ENCODE measurements around the gene CLIC6. TPM values are rescaled to one million over a fixed set of nuclear protein-coding genes. Genes with fewer than 3 reads are reported as not detected.
A peak's percentile ranks its signal among the peaks of the same experiment; 100 is the strongest.

The CLIC6 gene
- polyA plus RNA-seq, 1 donor (not counting 4 experiments of a cell fraction or from before 2014, with no cell fraction given): not detected

- Histone ChIP-seq H3K4me3 (ENCODE audit: control insufficient read depth in 2 of 3, extremely low read depth in 1 of 3, insufficient read depth in 2 of 3, low read depth in 1 of 3, low read length in 3 of 3) (no peak overlapping the region), H3K9me1 (ENCODE audit: control insufficient read depth, extremely low read depth, insufficient read depth, low read length) (no peaks in the 10 kb centered on the region), H3K36me3 (ENCODE audit: control insufficient read depth in 2 of 2, extremely low read depth in 1 of 2, insufficient read depth in 2 of 2, low read length in 2 of 2) (no peaks in the 10 kb centered on the region), H3K27me3 (ENCODE audit: control insufficient read depth, extremely low read depth, insufficient read depth, low read length) (peaks cover 11% of the 10 kb centered on the region), H2AFZ (ENCODE audit: control insufficient read depth, low read length) (no peak overlapping the region), H3K4me2 (ENCODE audit: control insufficient read depth, extremely low read depth, insufficient read depth, low read depth, low read length) (no peak overlapping the region), H3K27ac (ENCODE audit: control insufficient read depth, insufficient read depth, low read length) (no peak overlapping the region), H3K4me1 (ENCODE audit: control insufficient read depth, extremely low read depth, insufficient read depth, low read length) (no peaks in the 10 kb centered on the region), H3K9me3 (ENCODE audit: control insufficient read depth, low read depth, low read length) (no peaks in the 10 kb centered on the region), H3K79me2 (ENCODE audit: control insufficient read depth, insufficient read depth, low read length) (no peaks in the 10 kb centered on the region), H3K9ac (ENCODE audit: control insufficient read depth, extremely low read depth, insufficient read depth, low read length) (no peak overlapping the region), H4K20me1 (ENCODE audit: control insufficient read depth, extremely low read depth, insufficient read depth, low read length) (no peaks in the 10 kb centered on the region)
- DNase-seq (ENCODE audit: low read depth, low spot score): no peak
- peak; percentile 74 for FAIRE-seq
- TF ChIP-seq CTCF (optimal IDR thresholded peaks at IDR 0.05 in 1 of 3, IDR thresholded peaks at IDR 0.05 in 1 of 3, conservative IDR thresholded peaks at IDR 0.05 in 1 of 3; ENCODE audit: extremely low read depth in 1 of 3, insufficient read depth in 2 of 3, low read length in 3 of 3) (peak; percentile 72 to 78 (median 74)), EZH2 (IDR thresholded peaks at IDR 0.05; ENCODE audit: low read length) (no peak)
- dilution Hi-C loops (cut with MboI; ENCODE audit: extremely low pct_ligation_motif_present, low sequenced_read_pairs): no loop called here
Observed at GRCh38 chr21:34630536-34631143, 38.2 kb upstream of the CLIC6 start.

- no peak overlapping the region for H3K9ac ChIP-seq (ENCODE audit: control insufficient read depth, extremely low read depth, insufficient read depth, low read length)
- H3K4me1 ChIP-seq (ENCODE audit: control insufficient read depth, extremely low read depth, insufficient read depth, low read length): no peaks in the 10 kb centered on the region
- FAIRE-seq (no peak), DNase-seq (ENCODE audit: low read depth, low spot score) (no peak)
- no peak for TF ChIP-seq EZH2 (IDR thresholded peaks at IDR 0.05; ENCODE audit: low read length)
- no peak for TF ChIP-seq CTCF (optimal IDR thresholded peaks at IDR 0.05 in 1 of 3, IDR thresholded peaks at IDR 0.05 in 1 of 3, conservative IDR thresholded peaks at IDR 0.05 in 1 of 3; ENCODE audit: extremely low read depth in 1 of 3, insufficient read depth in 2 of 3, low read length in 3 of 3)
- dilution Hi-C loops (cut with MboI; ENCODE audit: extremely low pct_ligation_motif_present, low sequenced_read_pairs): no loop called here
- no peak overlapping the region for H2AFZ ChIP-seq (ENCODE audit: control insufficient read depth, low read length)
- no peaks in the 10 kb centered on the region for H3K9me3 ChIP-seq (ENCODE audit: control insufficient read depth, low read depth, low read length)
- H3K79me2 ChIP-seq (ENCODE audit: control insufficient read depth, insufficient read depth, low read length): no peaks in the 10 kb centered on the region
- H3K36me3 ChIP-seq (ENCODE audit: control insufficient read depth in 2 of 2, extremely low read depth in 1 of 2, insufficient read depth in 2 of 2, low read length in 2 of 2): no peaks in the 10 kb centered on the region
- no peak overlapping the region for H3K4me3 ChIP-seq (ENCODE audit: control insufficient read depth in 2 of 3, extremely low read depth in 1 of 3, insufficient read depth in 2 of 3, low read depth in 1 of 3, low read length in 3 of 3)
- no peak overlapping the region for H3K4me2 ChIP-seq (ENCODE audit: control insufficient read depth, extremely low read depth, insufficient read depth, low read depth, low read length)
- H3K27me3 ChIP-seq (ENCODE audit: control insufficient read depth, extremely low read depth, insufficient read depth, low read length): peaks cover 5% of the 10 kb centered on the region
- no peak overlapping the region for H3K27ac ChIP-seq (ENCODE audit: control insufficient read depth, insufficient read depth, low read length)
- no peaks in the 10 kb centered on the region for H3K9me1 ChIP-seq (ENCODE audit: control insufficient read depth, extremely low read depth, insufficient read depth, low read length)
- H4K20me1 ChIP-seq (ENCODE audit: control insufficient read depth, extremely low read depth, insufficient read depth, low read length): no peaks in the 10 kb centered on the region
Observed at GRCh38 chr21:34632498-34632897, 36.3 kb upstream of the CLIC6 start.

All from keratinocyte (primary cell).